Activated T-helper 1 cell treated with Interleukin-2 at 50 U/mL for 16 hours (primary cell): Measurements from ENCODE around the gene SBF2.
"Not testable (repeated sequence)": the region's sequence is repeated elsewhere in the genome, so short reads cannot be mapped to it uniquely, and the experiment has no call there.

Experiments used
- DNase-seq: peaks from one replicate; pipeline ENCODE4 v3.0.0-alpha.2; 2020; ENCODE audit warnings: low read depth

The SBF2 gene

GRCh38 chr11:10051868-10052586, 242.0 kb downstream of the SBF2 start:
- no peak for DNase-seq

- DNase-seq = no peak
These were observed 243.5 kb downstream of the SBF2 start for GRCh38 chr11:10050561-10050960.

DNA sequence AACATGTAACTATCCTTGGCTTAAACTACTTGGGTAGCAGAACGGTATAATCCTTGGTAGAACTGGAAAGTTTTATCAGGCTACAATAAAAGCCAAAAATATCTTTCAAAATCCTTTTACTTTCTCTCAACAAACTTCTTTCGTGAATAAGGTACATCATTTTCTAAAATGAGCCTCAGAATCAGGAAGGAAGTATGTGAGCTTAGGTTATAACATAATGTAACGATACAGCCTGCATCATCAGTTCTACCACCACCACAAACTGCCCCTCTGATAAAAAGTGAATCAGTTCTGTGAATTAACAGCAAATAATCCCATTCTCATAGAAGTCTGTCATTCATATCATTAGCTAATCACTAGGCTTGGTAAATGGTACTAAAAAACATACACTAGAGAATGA, 244.3 kb downstream of the SBF2 start:
- no peak for DNase-seq

- no peak for DNase-seq
These were observed 245.7 kb downstream of the SBF2 start for GRCh38 chr11:10048350-10048749.

DNA sequence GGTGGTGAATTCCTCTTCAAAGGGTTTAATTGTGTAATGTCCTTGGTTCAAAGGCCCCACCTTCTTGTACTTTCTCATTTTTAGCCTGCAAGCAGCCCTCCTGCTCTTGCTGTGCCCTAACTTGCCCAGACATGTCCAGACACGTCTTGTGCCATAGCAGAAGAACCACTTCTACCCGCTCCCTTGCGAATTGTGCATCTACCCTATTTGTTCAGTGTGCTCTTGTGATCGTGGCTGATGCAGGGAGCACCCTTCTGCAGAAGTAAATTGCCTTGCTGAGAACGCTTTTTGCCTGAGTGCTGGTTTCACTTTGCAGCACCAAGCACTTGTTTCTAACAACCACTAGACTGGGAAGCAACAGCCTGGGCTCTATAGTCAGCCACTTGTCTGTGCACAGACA, 249.4 kb downstream of the SBF2 start:
- DNase-seq = no peak

DNA sequence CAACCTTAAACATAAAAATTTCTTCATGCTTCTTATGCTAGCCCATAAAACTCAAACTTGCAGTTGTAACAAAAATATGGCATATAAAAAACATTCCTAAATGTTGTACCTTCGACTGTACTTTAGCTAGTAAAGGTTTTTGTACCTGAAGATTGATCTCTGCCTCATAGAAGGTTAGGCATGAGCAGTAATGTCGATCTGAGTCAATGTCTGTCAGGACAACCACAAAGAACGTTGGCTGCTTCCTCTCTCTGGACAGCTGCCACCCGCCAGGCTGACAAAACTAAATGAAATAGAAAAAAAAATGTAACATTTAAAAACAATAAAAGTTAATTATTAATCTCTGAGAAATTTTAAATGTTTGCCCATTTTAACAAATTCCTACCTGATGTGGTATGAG, 251.3 kb downstream of the SBF2 start:
- no peak for DNase-seq

DNA sequence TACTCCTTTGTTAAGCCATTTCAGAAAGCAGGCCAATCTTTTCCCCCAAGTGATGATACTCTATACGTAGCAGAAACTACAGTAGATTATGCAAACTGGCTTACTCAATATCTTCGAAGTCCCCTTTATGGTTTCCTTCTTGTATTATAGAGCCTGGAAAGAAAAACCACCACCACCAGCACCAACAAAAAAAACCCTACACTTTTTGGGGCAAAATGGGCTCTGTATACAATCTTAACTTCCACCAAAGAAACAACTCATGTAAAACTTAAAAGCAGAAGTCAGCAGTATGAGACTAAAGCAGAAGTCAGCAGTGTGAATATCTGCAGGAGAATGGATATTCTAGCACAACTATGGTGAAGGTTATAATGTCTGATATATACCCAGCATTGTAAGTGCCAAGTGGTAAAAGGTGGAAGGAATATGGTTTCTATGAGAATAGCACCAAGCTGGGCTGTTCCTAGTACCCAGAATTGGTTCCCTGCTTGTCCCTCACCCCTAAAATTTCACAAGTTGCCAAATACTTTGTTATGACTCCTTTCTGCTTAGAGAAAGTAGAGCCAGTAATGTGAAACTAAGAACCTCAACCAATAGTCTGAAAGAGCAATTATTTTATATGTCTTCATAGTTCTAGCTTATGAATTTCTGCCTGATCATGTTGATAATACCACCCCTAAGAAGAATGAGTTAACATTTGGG, 252.1 kb downstream of the SBF2 start:
- no peak for DNase-seq

DNA sequence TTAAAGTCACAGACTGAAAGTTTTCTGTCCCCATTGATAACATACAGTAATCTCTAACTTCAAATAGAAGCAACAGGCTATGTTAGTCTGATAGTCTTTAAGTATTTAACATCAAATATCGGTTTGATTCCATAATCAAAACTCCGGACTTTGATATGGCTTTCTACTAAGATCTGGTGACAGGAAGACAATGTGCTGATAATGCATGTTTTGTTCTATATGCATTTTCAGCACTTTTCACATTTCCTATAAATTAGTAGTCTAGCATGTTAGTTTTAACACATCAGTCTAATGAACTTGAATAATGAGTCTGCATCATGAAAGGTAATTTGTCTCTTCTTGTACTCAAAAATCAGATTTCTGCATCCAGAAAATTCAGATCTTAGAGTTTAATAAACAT, 252.7 kb downstream of the SBF2 start:
- no peak for DNase-seq

- DNase-seq = no peak
These were observed 255.3 kb downstream of the SBF2 start for GRCh38 chr11:10038521-10039302.

GRCh38 chr11:10035932-10036331, 258.1 kb downstream of the SBF2 start:
- not testable (repeated sequence) for DNase-seq

DNA sequence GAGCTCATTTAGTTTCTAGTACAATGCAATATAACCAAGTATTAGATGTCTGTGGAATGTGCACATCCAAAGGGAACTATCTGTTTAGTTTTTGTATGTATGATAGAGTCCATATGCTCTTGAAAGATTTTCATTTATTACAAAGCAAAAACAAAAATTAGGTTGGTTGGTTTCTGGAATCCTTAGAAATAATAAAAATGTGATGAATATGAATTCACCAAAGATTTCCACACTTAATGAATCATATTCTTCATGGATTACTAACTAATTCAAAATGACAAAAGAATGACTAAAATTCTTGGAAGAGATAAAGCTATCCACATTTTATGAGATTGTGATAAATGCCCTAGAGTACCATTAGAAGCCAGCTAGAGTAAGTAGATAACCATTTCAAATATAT, 261.1 kb downstream of the SBF2 start:
- no peak for DNase-seq

DNA sequence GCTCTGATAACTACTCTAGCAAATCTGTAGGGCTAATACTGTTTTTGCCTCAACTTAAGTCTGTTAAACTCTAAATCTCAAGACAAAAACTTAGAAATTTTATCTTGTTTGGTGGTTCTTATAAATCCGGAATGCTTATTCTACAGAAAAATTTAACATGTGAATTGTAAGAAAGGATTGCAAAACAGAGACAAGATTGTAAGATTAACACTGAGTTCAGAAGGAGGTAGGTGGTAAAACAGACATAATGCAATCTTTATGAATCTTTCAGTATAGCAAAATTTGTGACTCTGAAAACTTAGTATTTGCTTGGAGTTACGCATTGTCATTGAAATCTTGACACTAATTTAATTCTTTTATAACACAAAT, 263.9 kb downstream of the SBF2 start:
- DNase-seq = no peak

GRCh38 chr11:10029386-10030121, 264.5 kb downstream of the SBF2 start:
- DNase-seq = no peak

GRCh38 chr11:10026514-10026913, 267.5 kb downstream of the SBF2 start:
- no peak for DNase-seq

DNA sequence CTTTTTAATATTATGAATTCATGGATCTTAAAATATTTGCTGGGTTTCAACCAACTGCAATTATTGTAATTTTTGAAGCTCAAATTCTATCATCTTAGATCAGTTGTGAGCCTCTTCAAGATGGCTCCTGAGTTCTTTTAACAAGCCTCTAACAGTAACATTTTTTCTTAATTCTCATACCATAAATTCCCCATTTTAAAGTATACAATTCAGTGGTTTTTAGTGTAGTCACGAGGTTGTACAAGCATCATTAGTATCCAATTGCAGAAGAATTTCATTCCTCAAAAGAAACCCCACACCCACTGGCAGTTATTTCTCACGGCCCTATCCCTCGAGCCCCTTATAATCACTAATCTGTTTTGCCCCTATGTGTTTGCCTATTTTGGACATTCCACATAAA, 270.8 kb downstream of the SBF2 start:
- no peak for DNase-seq

- no peak for DNase-seq
These were observed 271.3 kb downstream of the SBF2 start for GRCh38 chr11:10022764-10023163.

DNA sequence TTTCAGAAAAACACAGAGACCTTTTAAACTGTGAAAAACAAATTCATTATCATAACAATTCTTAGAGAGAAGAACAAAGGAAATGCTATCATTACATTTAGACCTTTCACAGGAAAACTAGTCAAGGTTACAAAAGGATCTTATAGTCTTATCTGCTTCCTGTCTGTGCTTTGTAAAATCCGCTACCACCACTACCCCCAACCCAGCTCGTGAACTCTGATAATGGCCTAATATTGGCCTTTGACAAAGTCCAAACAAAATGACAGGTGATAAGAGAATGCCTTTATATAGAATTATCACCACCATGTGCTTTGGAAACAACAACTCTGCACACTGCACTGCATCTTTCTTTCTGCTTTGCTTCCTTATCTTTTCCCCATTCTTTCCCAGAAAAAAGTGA, 272.5 kb downstream of the SBF2 start:
- no peak for DNase-seq

- no peak for DNase-seq
These were observed 273.9 kb downstream of the SBF2 start for GRCh38 chr11:10019906-10020682.

DNA sequence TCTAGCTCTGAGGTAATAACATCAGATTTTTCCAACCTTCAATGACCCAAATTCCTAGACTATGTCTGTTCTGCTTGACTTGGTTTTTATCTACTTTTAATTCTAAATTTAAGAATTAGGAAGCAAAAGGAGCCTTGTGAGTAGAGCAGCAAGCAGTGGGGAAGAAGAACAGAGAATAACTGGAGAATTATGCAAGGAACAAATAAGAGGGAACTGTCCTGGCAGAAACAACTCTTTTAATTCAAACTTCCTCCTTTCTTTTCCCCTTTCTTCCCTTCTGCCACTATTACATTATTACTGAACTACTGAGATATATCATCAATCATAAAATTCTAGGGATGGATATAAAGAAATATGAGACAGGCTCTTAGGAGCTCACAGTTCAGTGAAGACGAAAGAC, 276.1 kb downstream of the SBF2 start:
- DNase-seq = no peak

GRCh38 chr11:10017050-10017449, 277.0 kb downstream of the SBF2 start:
- DNase-seq = no peak

- DNase-seq = no peak
These were observed 282.0 kb downstream of the SBF2 start for GRCh38 chr11:10012068-10012467.
